Smooth muscle cell of the pulmonary artery (primary cell): ENCODE results near the gene SNAP47. TPM values are rescaled to one million over a fixed set of nuclear protein-coding genes. Genes with fewer than 3 reads are reported as not detected.

Source experiments
- total RNA-seq: library from RNA; depleted of rRNA; stranded (reverse); fragments of >200 nt; gene quantifications from 2 replicates; pipeline ENCODE4 v1.2.3, GENCODE V29; 2014

The SNAP47 gene, protein sequence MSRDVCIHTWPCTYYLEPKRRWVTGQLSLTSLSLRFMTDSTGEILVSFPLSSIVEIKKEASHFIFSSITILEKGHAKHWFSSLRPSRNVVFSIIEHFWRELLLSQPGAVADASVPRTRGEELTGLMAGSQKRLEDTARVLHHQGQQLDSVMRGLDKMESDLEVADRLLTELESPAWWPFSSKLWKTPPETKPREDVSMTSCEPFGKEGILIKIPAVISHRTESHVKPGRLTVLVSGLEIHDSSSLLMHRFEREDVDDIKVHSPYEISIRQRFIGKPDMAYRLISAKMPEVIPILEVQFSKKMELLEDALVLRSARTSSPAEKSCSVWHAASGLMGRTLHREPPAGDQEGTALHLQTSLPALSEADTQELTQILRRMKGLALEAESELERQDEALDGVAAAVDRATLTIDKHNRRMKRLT
- total RNA-seq, result 40.0 and 44.0 TPM in 2 replicates

DNA sequence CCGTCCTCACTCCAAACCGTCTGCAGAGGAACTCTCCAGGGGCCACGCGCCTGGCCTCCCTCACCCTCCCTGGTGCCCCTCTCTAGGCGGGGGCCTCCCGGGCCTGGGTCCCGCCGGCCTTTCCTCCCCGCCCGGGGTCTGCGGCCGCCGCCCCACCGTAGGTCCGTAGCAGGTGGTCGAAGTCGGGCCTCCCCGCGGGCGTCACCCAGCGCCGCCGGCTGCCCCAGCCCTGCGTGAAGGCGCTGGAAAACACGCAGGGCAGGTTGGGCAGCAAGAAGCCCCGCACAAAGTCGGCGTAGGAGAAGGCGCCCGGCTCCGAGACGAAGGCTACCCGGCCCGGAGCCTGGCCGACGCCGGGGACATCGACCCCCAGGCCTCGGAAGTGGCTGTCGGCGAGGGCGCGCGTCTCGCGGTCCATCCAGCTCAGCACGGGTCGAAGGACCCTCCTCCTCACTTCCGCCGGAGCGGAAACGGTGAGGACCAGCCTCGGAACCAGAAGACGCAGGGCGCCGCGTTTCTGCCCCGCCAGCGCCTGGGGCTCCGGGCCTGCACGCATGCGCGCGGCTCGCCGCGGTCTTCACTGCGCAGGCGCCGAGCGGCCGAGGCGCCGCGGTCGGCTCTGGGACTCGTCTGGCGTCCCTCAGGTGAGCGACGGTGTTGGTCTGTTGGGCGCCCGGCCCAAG is at the start of gene SNAP47, which contains the start of gene JMJD4:
SNAP47 (plus strand) TSS at position 580 of the 683 bp plus-strand sequence. CDS start 12,302 bp downstream, outside the sequence.
JMJD4 (minus strand) TSS at position 447 of the 683 bp plus-strand sequence; CDS start at position 418, 29 bp downstream.

DNA sequence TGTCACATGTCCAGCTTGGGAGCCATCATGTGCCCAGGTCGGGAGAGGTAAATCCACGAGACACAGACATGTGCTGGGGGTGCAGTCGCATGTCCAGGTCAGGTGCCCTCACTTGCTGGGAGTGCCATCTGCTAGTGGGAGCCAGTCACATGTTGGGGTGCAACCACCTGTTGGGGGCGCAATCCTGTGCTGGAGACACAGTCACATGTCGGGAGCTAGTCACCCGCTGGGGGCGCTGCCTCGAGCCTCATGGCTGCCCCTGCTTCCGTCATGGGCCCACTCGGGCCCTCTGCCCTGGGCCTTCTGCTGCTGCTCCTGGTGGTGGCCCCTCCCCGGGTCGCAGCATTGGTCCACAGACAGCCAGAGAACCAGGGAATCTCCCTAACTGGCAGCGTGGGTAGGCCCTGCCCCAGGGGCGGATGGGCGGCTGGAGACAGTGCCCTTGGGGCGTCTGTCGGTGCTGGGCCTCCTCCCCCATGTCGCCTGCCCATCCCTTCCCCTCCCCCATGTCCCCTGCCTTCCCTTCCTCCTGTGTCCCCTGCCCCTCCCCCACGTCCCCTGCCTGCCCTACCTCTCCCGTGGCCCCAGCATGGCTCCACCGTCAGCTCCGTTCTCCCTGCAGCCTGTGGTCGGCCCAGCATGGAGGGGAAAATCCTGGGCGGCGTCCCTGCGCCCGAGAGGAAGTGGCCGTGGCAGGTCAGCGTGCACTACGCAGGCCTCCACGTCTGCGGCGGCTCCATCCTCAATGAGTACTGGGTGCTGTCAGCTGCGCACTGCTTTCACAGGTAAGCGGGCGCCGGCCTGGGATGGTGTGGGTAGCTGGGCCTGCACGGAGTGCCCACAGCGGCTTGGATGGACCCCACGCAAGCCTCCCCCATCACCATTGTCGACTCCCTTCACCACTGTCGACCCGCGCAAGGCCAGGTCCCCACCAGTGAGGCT is 80.5 kb downstream of the SNAP47 start, which contains the start of gene PRSS38:
PRSS38 (plus strand) TSS at position 208 of the 942 bp plus-strand sequence; CDS start at position 250, 42 bp downstream.

Other genes with a start within 250 kb of the SNAP47 start
- gene ZNF678, start 171.9 kb upstream of the SNAP47 start, total RNA-seq, result 4.2 and 4.3 TPM in 2 replicates
- 30.5 and 36.7 TPM in 2 replicates for gene JMJD4, start 133 bp upstream of the SNAP47 start, total RNA-seq
- not detected in 2 replicates for gene PRSS38, start 80.2 kb downstream of the SNAP47 start, total RNA-seq
- gene WNT9A, start 212.5 kb downstream of the SNAP47 start, total RNA-seq, result 0.59 and 1.3 TPM in 2 replicates